Measurements from ENCODE around the gene MYO1B.

The MYO1B gene

GRCh38 chr2:191474464-191474863 is 229.3 kb downstream of the MYO1B start:
- no peak for DNase-seq

Data from right forelimb (tissue), 1 donor.